H1 (cell line): Measurements from ENCODE around the gene RNASE13. TPM values are rescaled to one million over a fixed set of nuclear protein-coding genes. Genes with fewer than 3 reads are reported as not detected.

Source experiments
- CTCF ChIA-PET: fragments of 300-600 bp; sonication (Branson Sonifier 250); formaldehyde crosslinking; loops from one replicate; lab custom pipeline; 2021; ENCODE audit not compliant: partially characterized antibody; lab: Charles Lee
- POLR2A ChIA-PET: fragments of 300-600 bp; sonication (Branson Sonifier 250); formaldehyde crosslinking; loops from one replicate; lab custom pipeline; 2021; ENCODE audit warnings: inconsistent platforms; ENCODE audit not compliant: partially characterized antibody; lab: Charles Lee
- DNase-seq, 2 experiments: peaks; one replicate each; pipeline versions ENCODE4 v3.0.0 to v3.0.0-alpha.2; 2010 to 2022; ENCODE audit warnings: low spot score in 2 of 2, low read depth in 1 of 2, mixed read lengths in 1 of 2
- FAIRE-seq: peaks from 2 replicates; lab custom pipeline; 2011; peaks lifted over from hg19 to GRCh38; lab: Jason Lieb, UNC
- H2AFZ ChIP-seq: 2 replicates; pipeline ENCODE4 v1.8.1; 2012; ENCODE audit warnings: low read length, inconsistent platforms
- H2AK5ac ChIP-seq: 2 replicates; pipeline ENCODE4 v1.6.1; 2013; ENCODE audit warnings: low read depth, low read length
- H2BK120ac ChIP-seq: replicated peaks from 2 replicates; pipeline ENCODE3; 2013; ENCODE audit warnings: low read depth, low read length, inconsistent platforms
- H2BK12ac ChIP-seq: 2 replicates; pipeline ENCODE4 v1.6.1; 2013; ENCODE audit warnings: low read depth, low read length
- H2BK15ac ChIP-seq: 2 replicates; pipeline ENCODE4 v1.6.1; 2013; ENCODE audit warnings: low read length
- H2BK20ac ChIP-seq: 2 replicates; pipeline ENCODE4 v1.6.1; 2013; ENCODE audit warnings: low read length
- H2BK5ac ChIP-seq: 2 replicates; pipeline ENCODE4 v1.6.1; 2013; ENCODE audit warnings: low read depth, low read length
- H3K14ac ChIP-seq: 2 replicates; pipeline ENCODE4 v1.6.1; 2013; ENCODE audit warnings: inconsistent platforms; ENCODE audit not compliant: insufficient read length
- H3K18ac ChIP-seq: 2 replicates; pipeline ENCODE4 v1.6.1; 2013; ENCODE audit warnings: low read length; ENCODE audit errors: extremely low read depth
- H3K23ac ChIP-seq: 2 replicates; pipeline ENCODE4 v1.6.1; 2013; ENCODE audit warnings: inconsistent platforms; ENCODE audit not compliant: insufficient read length
- H3K23me2 ChIP-seq: 2 replicates; pipeline ENCODE4 v1.6.1; 2013; ENCODE audit warnings: low read depth, low read length
- H3K27ac ChIP-seq: 2 replicates; pipeline ENCODE4 v1.6.1; 2011; ENCODE audit warnings: low read depth, low read length, inconsistent platforms
- H3K27me3 ChIP-seq, 4 experiments: replicated peaks in 1 of 4; 1 replicate in 1 of 4; 2 replicates in 3 of 4; pipeline versions ENCODE4 v1.6.1 to v1.8.1; 2011 to 2013; ENCODE audit warnings: low read length in 3 of 4, mild to moderate bottlenecking in 3 of 4, inconsistent platforms in 2 of 4, mixed read lengths in 2 of 4, moderate library complexity in 1 of 4; ENCODE audit not compliant: control insufficient read depth in 3 of 4, insufficient read depth in 3 of 4; ENCODE audit errors: extremely low read depth in 1 of 4
- H3K36me3 ChIP-seq, 4 experiments: 2 replicates each; pipeline versions ENCODE4 v1.6.1 to v1.8.1; 2011 to 2013; ENCODE audit warnings: mild to moderate bottlenecking in 4 of 4, low read length in 3 of 4, moderate library complexity in 2 of 4, control low read depth in 1 of 4, inconsistent platforms in 1 of 4; ENCODE audit not compliant: insufficient read depth in 4 of 4, control insufficient read depth in 2 of 4
- H3K4ac ChIP-seq: replicated peaks from 2 replicates; pipeline ENCODE3; 2013; ENCODE audit warnings: low read length, low read depth, mixed read lengths, inconsistent platforms; ENCODE audit not compliant: insufficient read length
- H3K4me1 ChIP-seq, 4 experiments: replicated peaks in 1 of 4; 1 replicate in 1 of 4; 2 replicates in 3 of 4; pipeline versions ENCODE4 v1.6.1 to v1.8.1; 2011 to 2013; ENCODE audit warnings: low read length in 3 of 4, inconsistent platforms in 2 of 4, mixed read lengths in 1 of 4; ENCODE audit not compliant: insufficient read depth in 4 of 4, control insufficient read depth in 3 of 4
- H3K4me2 ChIP-seq, 2 experiments: 2 replicates each; pipeline versions ENCODE4 v1.6.1 to v1.8.1; 2011 to 2013; ENCODE audit warnings: low read depth in 2 of 2, low read length in 2 of 2, control low read depth in 1 of 2, inconsistent platforms in 1 of 2, mild to moderate bottlenecking in 1 of 2; ENCODE audit not compliant: insufficient read depth in 1 of 2
- H3K4me3 ChIP-seq, 4 experiments: fragments of 200-600, 300-600 bp in 1 of 4; sonication (generic), shearing (Covaris generic), sonication (Bioruptor Twin) in 1 of 4; 2 replicates each; pipeline versions ENCODE4 v1.5.1 to v1.8.1; 2011 to 2016; ENCODE audit warnings: low read length in 4 of 4, low read depth in 3 of 4, control low read depth in 2 of 4, inconsistent platforms in 2 of 4, mild to moderate bottlenecking in 2 of 4, mixed read lengths in 1 of 4, moderate library complexity in 1 of 4; ENCODE audit not compliant: insufficient read depth in 2 of 4; ENCODE audit errors: extremely low read depth in 1 of 4
- H3K56ac ChIP-seq: replicated peaks from 2 replicates; pipeline ENCODE3; 2013; ENCODE audit warnings: low read depth, mild to moderate bottlenecking, mixed read lengths, low read length, inconsistent platforms; ENCODE audit not compliant: insufficient read length
- H3K79me1 ChIP-seq: 2 replicates; pipeline ENCODE4 v1.6.1; 2013; ENCODE audit warnings: low read depth, low read length, control low read depth
- H3K79me2 ChIP-seq, 2 experiments: 2 replicates each; pipeline versions ENCODE4 v1.6.1 to v1.8.1; 2012 to 2013; ENCODE audit warnings: low read length in 2 of 2, mild to moderate bottlenecking in 2 of 2, inconsistent platforms in 1 of 2; ENCODE audit not compliant: insufficient read depth in 2 of 2, control insufficient read depth in 1 of 2
- H3K9ac ChIP-seq, 4 experiments: replicated peaks in 1 of 4; 1 replicate in 1 of 4; 2 replicates in 3 of 4; pipeline versions ENCODE4 v1.6.1 to v1.8.1; 2011 to 2013; ENCODE audit warnings: low read depth in 3 of 4, low read length in 3 of 4, control low read depth in 2 of 4, mild to moderate bottlenecking in 2 of 4, moderate library complexity in 2 of 4, inconsistent platforms in 1 of 4; ENCODE audit errors: extremely low read depth in 1 of 4
- H3K9me3 ChIP-seq, 2 experiments: 2 replicates each; pipeline versions ENCODE4 v1.6.1 to v1.8.1; 2012 to 2013; ENCODE audit warnings: mild to moderate bottlenecking in 2 of 2, moderate library complexity in 2 of 2, control low read depth in 1 of 2, inconsistent platforms in 1 of 2, low read depth in 1 of 2, low read length in 1 of 2, mixed read lengths in 1 of 2; ENCODE audit not compliant: insufficient read depth in 2 of 2
- H4K20me1 ChIP-seq, 2 experiments: replicated peaks in 1 of 2; 2 replicates each; pipeline versions ENCODE3 to v1.8.1; 2011 to 2013; ENCODE audit warnings: inconsistent platforms in 2 of 2, low read length in 2 of 2, mild to moderate bottlenecking in 1 of 2; ENCODE audit not compliant: insufficient read depth in 2 of 2, control insufficient read depth in 1 of 2
- H4K5ac ChIP-seq: 2 replicates; pipeline ENCODE4 v1.6.1; 2013; ENCODE audit warnings: low read length, low read depth, mixed read lengths, inconsistent platforms; ENCODE audit not compliant: insufficient read length
- H4K8ac ChIP-seq: 2 replicates; pipeline ENCODE4 v1.8.0; 2013; ENCODE audit warnings: mild to moderate bottlenecking, moderate library complexity, low read length, inconsistent platforms; ENCODE audit not compliant: insufficient read depth; ENCODE audit errors: extremely low read depth
- H4K91ac ChIP-seq: replicated peaks from 2 replicates; pipeline ENCODE3; 2013; ENCODE audit warnings: low read length, mixed read lengths, inconsistent platforms; ENCODE audit not compliant: insufficient read length
- ASH2L ChIP-seq: fragments of 200-600, 300-600 bp; sonication (generic); IDR thresholded peaks from one replicate; pipeline ENCODE4 v1.7.1; 2017; ENCODE audit warnings: low read length
- POU5F1 ChIP-seq: IDR thresholded peaks from 2 replicates; pipeline ENCODE4 v1.6.1; 2011; ENCODE audit warnings: low read depth, mild to moderate bottlenecking, low read length, moderate library complexity
- WGBS, 2 experiments: shearing (Covaris generic) in 1 of 2; methylation state at CpG; one replicate each; pipeline versions ENCODE4 v1.1.6 to v1.1.7; 2013 to 2015; ENCODE audit warnings: low lambda C conversion rate in 2 of 2, mixed read lengths in 2 of 2, inconsistent platforms in 1 of 2, low coverage in 1 of 2, missing lambda C conversion rate in 1 of 2; ENCODE audit not compliant: insufficient replicate concordance in 2 of 2, insufficient coverage in 1 of 2, insufficient read length in 1 of 2; ENCODE audit errors: extremely low coverage in 1 of 2, missing lambda C conversion rate in 1 of 2; 5-methylcytosine and 5-hydroxymethylcytosine counted together
- polyA plus RNA-seq, 7 experiments: library from polyadenylated mRNA; depleted of rRNA in 3 of 7; stranded (reverse) in 5 of 7; unstranded in 2 of 7; fragments of >200 nt in 5 of 7; fragments of 200-250 nt in 2 of 7; gene quantifications; 1 replicate in 5 of 7; 2 replicates in 1 of 7; 4 replicates in 1 of 7; pipeline versions ENCODE4 v1.2.1 to v1.2.3, GENCODE V29; 2011 to 2013; ENCODE audit warnings: missing spikeins in 2 of 7, mixed read lengths in 2 of 7
- total RNA-seq: library from RNA; stranded (reverse); fragmentation: NEBNext Ultra II Directional; extraction: Animal tissue kit (Norgen Biotek cat#: 25700); gene quantifications from 2 replicates; pipeline ENCODE4 v1.2.1, GENCODE V29; 2021

RNASE13 gene
- total and polyA plus RNA-seq, 2 of the 8 experiments (the other 6 are each of a cell fraction or from before 2014, with no cell fraction given): not detected

- no peak within 1 kb of the TSS for H4K5ac ChIP-seq
- no peaks in the 10 kb centered on the region; the same call in 1 of the 2 replicates for H3K23me2 ChIP-seq
- H3K4me2 ChIP-seq: peak within 1 kb of the TSS; percentile 32 to 55; a peak in 2 of 4 replicates
- no peak within 1 kb of the TSS for H2BK120ac ChIP-seq
- 0 out of 2 replicates have a peak within 1 kb of the TSS, but pooled peaks have one; percentile 76 for H2BK15ac ChIP-seq
- no peak within 1 kb of the TSS for H3K23ac ChIP-seq
- H3K4me1 ChIP-seq: peaks cover 2 to 6% (median 5%) of the 10 kb centered on the region in 4 experiments; a peak in 5 of 7 replicates
- no peaks in the 10 kb centered on the region for H3K9me3 ChIP-seq
- POLR2A ChIA-PET: interaction anchor here (0.6 to 1.8 kb wide), 10 partner anchors 10 to 202 kb away, joined by 3 to 5 read pairs (median 4); no protein-coding TSS in a partner anchor
- H4K8ac ChIP-seq: no peak within 1 kb of the TSS
- CTCF ChIA-PET: interaction anchor here (0.7 to 10.6 kb wide), 13 partner anchors 14 to 307 kb away, joined by 3 to 117 read pairs (median 4); no protein-coding TSS in a partner anchor
- no peak within 1 kb of the TSS for H4K91ac ChIP-seq
- 48% methylated on average over 6 of the region's 6 CpGs; no CpG with 5 or more reads in 1 of the 2 experiments for WGBS, 2 experiments
- DNase-seq: peak in 1 of 2 experiments; percentile 60
- no peaks in the 10 kb centered on the region for H3K79me2 ChIP-seq
- H3K4ac ChIP-seq: no peak within 1 kb of the TSS
- no peak for TF ChIP-seq POU5F1
- TF ChIP-seq ASH2L: peak; percentile 20
- no peak within 1 kb of the TSS for H2BK20ac ChIP-seq
- no peak within 1 kb of the TSS for H3K9ac ChIP-seq
- no peak within 1 kb of the TSS; the same call in 1 of the 2 replicates for H2BK12ac ChIP-seq
- H3K27ac ChIP-seq: no peak within 1 kb of the TSS
- no peak within 1 kb of the TSS for H2BK5ac ChIP-seq
- no peaks in the 10 kb centered on the region for H3K79me1 ChIP-seq
- no peak within 1 kb of the TSS for H3K18ac ChIP-seq
- peak within 1 kb of the TSS; percentile 54; the same call in 1 of the 2 replicates for H2AFZ ChIP-seq
- H3K36me3 ChIP-seq: peaks cover 19 to 31% (median 25%) of the 10 kb centered on the region in 4 experiments
- no peak within 1 kb of the TSS for H2AK5ac ChIP-seq
- peak; percentile 70 for FAIRE-seq
- no peak within 1 kb of the TSS for H3K14ac ChIP-seq
- peak within 1 kb of the TSS in 1 of 4 experiments; percentile 9; a peak in 1 of 8 replicates for H3K4me3 ChIP-seq
- no peak within 1 kb of the TSS for H3K56ac ChIP-seq
- H3K27me3 ChIP-seq: no peaks in the 10 kb centered on the region
- peaks cover 0 to 2% of the 10 kb centered on the region in 2 experiments for H4K20me1 ChIP-seq
These were observed 35.8 kb downstream of the RNASE13 start, which contains the start of gene SLC39A2 for GRCh38 chr14:20998674-20999366. TSS of gene SLC39A2 (plus strand) at chr14:20999293. CDS start at chr14:20999447, 154 bp downstream.
